Astrocyte (in vitro differentiated cells and primary cell): ENCODE data around the gene CCDC93. TPM values are rescaled to one million over a fixed set of nuclear protein-coding genes. Genes with fewer than 3 reads are reported as not detected.
"Not testable (repeated sequence)": the region's sequence is repeated elsewhere in the genome, so short reads cannot be mapped to it uniquely, and the experiment has no call there.

Experiments used
- DNase-seq: peaks from one replicate; pipeline ENCODE4 v3.0.0-alpha.2; 2010; ENCODE audit warnings: low read depth
- FAIRE-seq: peaks from 2 replicates; lab custom pipeline; 2011; peaks lifted over from hg19 to GRCh38; lab: Jason Lieb, UNC
- H2AFZ ChIP-seq: 2 replicates; pipeline ENCODE4 v1.6.0; 2012; ENCODE audit warnings: low read depth, low read length, inconsistent platforms
- H3K27ac ChIP-seq: 2 replicates; pipeline ENCODE4 v1.5.1; 2011; ENCODE audit warnings: low read depth, low read length, inconsistent platforms
- H3K27me3 ChIP-seq: 2 replicates; pipeline ENCODE4 v1.6.0; 2011; ENCODE audit warnings: low read length, inconsistent platforms; ENCODE audit not compliant: insufficient read depth
- H3K36me3 ChIP-seq: 2 replicates; pipeline ENCODE4 v1.5.1; 2011; ENCODE audit warnings: low read length, inconsistent platforms; ENCODE audit not compliant: insufficient read depth
- H3K4me1 ChIP-seq: 2 replicates; pipeline ENCODE4 v1.5.1; 2011; ENCODE audit warnings: low read length, inconsistent platforms; ENCODE audit not compliant: insufficient read depth
- H3K4me2 ChIP-seq: 2 replicates; pipeline ENCODE4 v1.6.0; 2012; ENCODE audit warnings: low read length, inconsistent platforms
- H3K4me3 ChIP-seq: 2 replicates; pipeline ENCODE4 v1.5.1; 2011; ENCODE audit warnings: low read depth, mild to moderate bottlenecking, low read length, inconsistent platforms; ENCODE audit not compliant: insufficient read depth
- H3K79me2 ChIP-seq: 2 replicates; pipeline ENCODE4 v1.6.0; 2012; ENCODE audit warnings: mild to moderate bottlenecking, low read length, inconsistent platforms; ENCODE audit not compliant: insufficient read depth
- H3K9ac ChIP-seq: 2 replicates; pipeline ENCODE4 v1.6.0; 2012; ENCODE audit warnings: mild to moderate bottlenecking, low read length, inconsistent platforms
- H3K9me3 ChIP-seq: 2 replicates; pipeline ENCODE4 v1.5.1; 2012; ENCODE audit warnings: low read depth, mild to moderate bottlenecking, low read length, inconsistent platforms; ENCODE audit not compliant: insufficient read depth
- H4K20me1 ChIP-seq: 2 replicates; pipeline ENCODE4 v1.6.0; 2012; ENCODE audit warnings: low read length, inconsistent platforms; ENCODE audit not compliant: insufficient read depth
- H3K27ac Mint-ChIP-seq: one replicate; pipeline ENCODE4 v1.8.0; 2021; ENCODE audit warnings: mild to moderate bottlenecking, mixed read lengths; ENCODE audit not compliant: unreplicated experiment
- H3K27me3 Mint-ChIP-seq: one replicate; pipeline ENCODE4 v1.8.0; 2021; ENCODE audit warnings: low read depth, mixed read lengths; ENCODE audit not compliant: unreplicated experiment
- H3K36me3 Mint-ChIP-seq: one replicate; pipeline ENCODE4 v1.8.0; 2021; ENCODE audit warnings: low read depth, mixed read lengths; ENCODE audit not compliant: unreplicated experiment
- H3K4me1 Mint-ChIP-seq: one replicate; pipeline ENCODE4 v1.8.0; 2021; ENCODE audit warnings: low read depth, mixed read lengths; ENCODE audit not compliant: unreplicated experiment
- H3K4me3 Mint-ChIP-seq: one replicate; pipeline ENCODE4 v1.8.0; 2021; ENCODE audit warnings: mild to moderate bottlenecking, moderate library complexity, mixed read lengths; ENCODE audit not compliant: unreplicated experiment
- H3K9me3 Mint-ChIP-seq: one replicate; pipeline ENCODE4 v1.8.0; 2021; ENCODE audit warnings: mild to moderate bottlenecking, mixed read lengths; ENCODE audit not compliant: unreplicated experiment
- CTCF ChIP-seq: IDR thresholded peaks from 2 replicates; pipeline ENCODE4 v1.5.1; 2011; ENCODE audit warnings: low read depth, mild to moderate bottlenecking, inconsistent platforms, low read length, moderate library complexity; ENCODE audit not compliant: insufficient read depth
- EZH2 ChIP-seq: IDR thresholded peaks from 2 replicates; pipeline ENCODE4 v1.6.1; 2012; ENCODE audit warnings: mild to moderate bottlenecking, low read length, inconsistent platforms; ENCODE audit not compliant: insufficient read depth
- total RNA-seq: library from RNA; stranded (reverse); gene quantifications from 2 replicates; pipeline ENCODE4 v1.2.1, GENCODE V29; 2021

The CCDC93 gene
- total RNA-seq, 1 donor from 2014 or later: 29.1 TPM

- H3K27ac Mint-ChIP-seq: no peak overlapping the region
- FAIRE-seq: no peak
- Histone ChIP-seq H3K4me3 (no peak overlapping the region), H4K20me1 (no peaks in the 10 kb centered on the region), H3K9ac (no peak overlapping the region), H3K27ac (no peak overlapping the region), H3K79me2 (no peaks in the 10 kb centered on the region), H2AFZ (no peak overlapping the region), H3K27me3 (no peaks in the 10 kb centered on the region), H3K9me3 (no peaks in the 10 kb centered on the region), H3K36me3 (peaks cover 48% of the 10 kb centered on the region), H3K4me1 (no peaks in the 10 kb centered on the region), H3K4me2 (no peak overlapping the region)
- no peaks in the 10 kb centered on the region for H3K9me3 Mint-ChIP-seq
- no peak for DNase-seq
- H3K4me1 Mint-ChIP-seq: no peaks in the 10 kb centered on the region
- peaks cover 27% of the 10 kb centered on the region for H3K36me3 Mint-ChIP-seq
- no peak overlapping the region for H3K4me3 Mint-ChIP-seq
- TF ChIP-seq EZH2 (no peak), CTCF (no peak)
- H3K27me3 Mint-ChIP-seq: no peaks in the 10 kb centered on the region
Observed at GRCh38 chr2:117931266-117931665, 82.6 kb downstream of the CCDC93 start.

GRCh38 chr2:117930775-117931174 lies 83.1 kb downstream of the CCDC93 start:
- Histone ChIP-seq H4K20me1 (no peaks in the 10 kb centered on the region), H3K4me3 (no peak overlapping the region), H3K27me3 (no peaks in the 10 kb centered on the region), H2AFZ (no peak overlapping the region), H3K9me3 (no peaks in the 10 kb centered on the region), H3K27ac (no peak overlapping the region), H3K9ac (no peak overlapping the region), H3K79me2 (no peaks in the 10 kb centered on the region), H3K4me2 (no peak overlapping the region), H3K36me3 (peaks cover 45% of the 10 kb centered on the region), H3K4me1 (no peaks in the 10 kb centered on the region)
- DNase-seq: no peak
- TF ChIP-seq EZH2: no peak
- no peak for TF ChIP-seq CTCF
- H3K36me3 Mint-ChIP-seq: peaks cover 28% of the 10 kb centered on the region
- no peaks in the 10 kb centered on the region for H3K27me3 Mint-ChIP-seq
- H3K4me3 Mint-ChIP-seq: no peak overlapping the region
- FAIRE-seq: no peak
- no peak overlapping the region for H3K27ac Mint-ChIP-seq
- no peaks in the 10 kb centered on the region for H3K4me1 Mint-ChIP-seq
- H3K9me3 Mint-ChIP-seq: no peaks in the 10 kb centered on the region

GRCh38 chr2:117923471-117923870 lies 90.4 kb downstream of the CCDC93 start:
- not testable (repeated sequence) for H3K79me2 ChIP-seq, H3K4me1 ChIP-seq, DNase-seq

More at GRCh38 chr2:117923471-117923870, 90.4 kb downstream of the CCDC93 start:
- not testable (repeated sequence) for H3K4me2 ChIP-seq, FAIRE-seq, H3K27me3 Mint-ChIP-seq, H3K27ac Mint-ChIP-seq, H3K27ac ChIP-seq, H4K20me1 ChIP-seq, H3K9ac ChIP-seq, H2AFZ ChIP-seq, H3K4me3 ChIP-seq, H3K4me1 Mint-ChIP-seq, H3K9me3 ChIP-seq, H3K27me3 ChIP-seq, H3K9me3 Mint-ChIP-seq, H3K4me3 Mint-ChIP-seq
- H3K36me3 ChIP-seq: peaks cover 27% of the 10 kb centered on the region
- peaks cover 39% of the 10 kb centered on the region for H3K36me3 Mint-ChIP-seq
